NCI-H748 (cell line): Measurements from ENCODE around the gene S100A10.

Experiments used
- DNase-seq: peaks from one replicate; lab custom pipeline; 2025; ENCODE audit not compliant: unreplicated experiment; lab: John Stamatoyannopoulos, UW

Gene S100A10

GRCh38 chr1:151988405-151988923 is 5.2 kb downstream of the S100A10 start:
- DNase-seq = no peak

GRCh38 chr1:151986501-151987190 is 7.0 kb downstream of the S100A10 start:
- no peak for DNase-seq

- DNase-seq = no peak
These were observed 7.9 kb downstream of the S100A10 start for GRCh38 chr1:151985768-151986167.

- DNase-seq = no peak
These were observed 8.4 kb downstream of the S100A10 start for GRCh38 chr1:151985270-151985669.

GRCh38 chr1:151984313-151984956 is 9.2 kb downstream of the S100A10 start:
- no peak for DNase-seq

- DNase-seq = no peak
These were observed 11.2 kb downstream of the S100A10 start for GRCh38 chr1:151982300-151983005.

GRCh38 chr1:151981178-151981525 is 12.5 kb downstream of the S100A10 start:
- DNase-seq = no peak

GRCh38 chr1:151980287-151981177 is 13.1 kb downstream of the S100A10 start:
- no peak for DNase-seq

- no peak for DNase-seq
These were observed 14.7 kb downstream of the S100A10 start for GRCh38 chr1:151978922-151979321.

- DNase-seq = no peak
These were observed 15.9 kb downstream of the S100A10 start for GRCh38 chr1:151977662-151978230.

- no peak for DNase-seq
These were observed 16.8 kb downstream of the S100A10 start for GRCh38 chr1:151976858-151977257.

- DNase-seq = no peak
These were observed 17.7 kb downstream of the S100A10 start for GRCh38 chr1:151976015-151976343.

- no peak for DNase-seq
These were observed 18.2 kb downstream of the S100A10 start for GRCh38 chr1:151975311-151976014.

GRCh38 chr1:151972542-151973248 is 21.0 kb downstream of the S100A10 start:
- DNase-seq = no peak

- DNase-seq = no peak
These were observed 23.0 kb downstream of the S100A10 start for GRCh38 chr1:151970626-151971025.

GRCh38 chr1:151970128-151970527 is 23.5 kb downstream of the S100A10 start:
- no peak for DNase-seq

GRCh38 chr1:151968791-151969399 is 24.8 kb downstream of the S100A10 start:
- DNase-seq = no peak

GRCh38 chr1:151968058-151968457 is 25.6 kb downstream of the S100A10 start:
- DNase-seq = peak; percentile 67

GRCh38 chr1:151967091-151967490 is 26.6 kb downstream of the S100A10 start:
- no peak for DNase-seq
